Measurements from ENCODE around the gene ARL8A.

ARL8A gene

GRCh38 chr1:202107801-202108731, 36.5 kb downstream of the ARL8A start:
- DNase-seq: no peak

- no peak for DNase-seq
These were observed 37.2 kb downstream of the ARL8A start for GRCh38 chr1:202107321-202107761.

GRCh38 chr1:202106340-202107254, 37.9 kb downstream of the ARL8A start:
- DNase-seq: no peak

- no peak for DNase-seq
These were observed 38.8 kb downstream of the ARL8A start for GRCh38 chr1:202105571-202106339.

- no peak for DNase-seq
These were observed 40.5 kb downstream of the ARL8A start for GRCh38 chr1:202104073-202104472.

- no peak for DNase-seq
These were observed 43.4 kb downstream of the ARL8A start for GRCh38 chr1:202101184-202101583.

GRCh38 chr1:202093858-202094257, 50.7 kb downstream of the ARL8A start:
- no peak for DNase-seq

- no peak for DNase-seq
These were observed 53.5 kb downstream of the ARL8A start for GRCh38 chr1:202090994-202091393.

GRCh38 chr1:202088206-202088605, 56.3 kb downstream of the ARL8A start:
- no peak for DNase-seq

GRCh38 chr1:202086579-202087350, 57.8 kb downstream of the ARL8A start:
- no peak for DNase-seq

GRCh38 chr1:202085682-202086373, 58.7 kb downstream of the ARL8A start:
- no peak for DNase-seq

GRCh38 chr1:202084791-202085681, 59.5 kb downstream of the ARL8A start:
- DNase-seq: no peak

Data from stimulated activated CD4-positive, alpha-beta T cell treated with anti-CD3 and anti-CD28 coated beads, Interleukin-4, amount 100 ng/mL, for 1 hour (primary cell).